Hematopoietic multipotent progenitor cell treated with erythropoietin and hydrocortisone succinate and interleukin-3 and kit ligand, for 8 days (in vitro differentiated cells): Measurements from ENCODE around the gene NR1I3.
A peak's percentile ranks its signal among the peaks of the same experiment; 100 is the strongest.

Experiments used
- DNase-seq: peaks from one replicate; pipeline ENCODE4 v3.0.0-alpha.2; 2015

NR1I3 gene

DNA sequence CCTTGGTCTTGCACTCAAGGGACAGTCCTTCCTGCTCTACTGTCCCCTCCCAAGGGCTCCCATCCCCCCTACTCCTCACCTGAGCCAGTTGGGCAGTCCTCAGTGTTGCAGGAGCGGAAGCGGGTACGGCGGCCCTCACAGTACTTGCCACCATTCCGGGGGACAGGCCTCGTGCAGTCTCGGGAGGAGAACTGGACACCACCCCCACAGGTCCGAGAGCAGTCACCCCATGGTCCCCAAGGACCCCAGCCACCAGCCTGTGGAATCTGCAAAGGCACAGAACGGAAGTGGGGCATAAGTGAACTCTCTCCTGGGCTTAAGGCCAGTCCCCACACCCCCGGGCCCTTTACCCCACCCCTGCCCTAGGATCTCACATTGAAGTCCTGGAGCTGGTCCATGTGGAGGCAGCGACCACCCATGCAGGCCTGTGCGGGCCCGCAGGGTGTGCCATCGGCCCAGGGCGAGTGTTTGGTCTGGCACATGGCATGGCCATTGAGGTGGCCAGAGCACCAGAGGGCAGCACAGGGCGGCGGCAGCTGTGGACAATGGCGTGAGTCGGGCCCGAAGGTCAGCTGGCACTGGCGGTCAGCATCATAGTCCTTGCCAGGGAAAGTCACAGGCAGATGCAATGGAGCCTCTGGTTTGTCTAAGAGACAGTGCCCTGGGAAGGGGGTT is 44.3 kb downstream of the NR1I3 start:
- no peak for DNase-seq

DNA sequence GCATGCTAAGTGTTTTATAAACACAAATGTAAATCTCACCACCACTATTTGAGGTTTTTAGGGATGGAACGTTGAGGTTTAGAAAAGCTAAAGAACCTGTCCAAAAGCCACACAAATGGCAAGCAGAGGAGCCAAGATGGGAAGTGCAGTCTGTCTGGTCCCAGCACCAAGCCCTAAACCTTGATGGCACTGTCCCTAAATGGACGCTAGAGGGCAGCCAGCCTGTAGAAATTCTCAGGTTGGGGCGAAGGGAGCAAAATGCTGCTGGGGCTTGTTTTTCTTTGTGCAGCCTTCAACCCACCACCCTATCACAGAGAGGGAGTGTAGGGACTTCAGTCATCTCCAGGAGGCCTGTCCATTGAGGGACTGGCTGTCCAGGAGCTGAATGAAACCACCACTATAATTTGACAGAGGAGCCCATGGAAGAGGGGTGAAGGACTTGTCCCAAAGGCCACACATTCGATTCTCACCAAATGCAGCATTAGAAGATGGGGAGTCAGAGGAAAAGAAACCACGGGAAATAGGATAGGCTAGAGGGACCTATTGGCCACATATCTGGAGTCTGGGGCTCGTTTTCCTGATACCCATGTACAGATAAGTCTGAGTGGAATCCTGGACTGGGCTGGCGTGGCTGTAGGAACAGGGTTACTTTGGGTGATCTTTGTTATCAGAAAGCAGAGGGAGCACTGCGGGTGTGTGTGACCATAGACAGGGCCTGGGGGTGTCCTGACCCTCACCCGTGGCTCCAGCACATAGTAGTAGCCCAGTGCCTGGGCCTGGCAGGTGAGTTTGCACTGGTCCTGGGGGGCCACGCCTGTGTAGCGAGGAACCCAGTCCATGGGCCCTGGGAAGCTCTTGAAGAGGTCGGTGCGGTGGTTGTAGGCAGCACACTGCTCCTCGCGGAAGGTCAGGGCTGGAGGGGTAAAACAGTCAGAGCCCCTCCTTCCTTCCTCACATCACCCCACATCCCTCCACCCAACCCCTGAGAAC is 45.2 kb downstream of the NR1I3 start:
- DNase-seq = peak; percentile 86

DNA sequence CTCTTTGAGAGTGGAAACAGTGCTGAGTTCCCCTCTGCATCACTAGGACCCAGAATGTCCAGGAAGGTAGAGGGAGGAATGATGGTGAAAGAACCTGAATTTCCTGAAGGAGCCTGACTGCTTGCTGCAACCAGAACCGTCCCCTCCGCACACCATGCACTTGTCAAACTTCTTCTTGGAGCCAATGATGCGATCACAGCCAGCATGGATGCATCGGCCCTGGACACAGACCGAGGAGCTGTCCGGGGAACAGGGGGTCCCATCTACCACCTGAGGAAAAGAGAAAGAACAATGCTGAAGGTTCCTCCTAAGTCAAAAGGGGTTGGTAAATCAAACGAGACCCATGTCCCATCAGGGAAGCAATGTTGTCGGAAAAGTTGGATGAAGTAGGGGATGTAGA is 46.0 kb downstream of the NR1I3 start:
- DNase-seq = no peak

DNA sequence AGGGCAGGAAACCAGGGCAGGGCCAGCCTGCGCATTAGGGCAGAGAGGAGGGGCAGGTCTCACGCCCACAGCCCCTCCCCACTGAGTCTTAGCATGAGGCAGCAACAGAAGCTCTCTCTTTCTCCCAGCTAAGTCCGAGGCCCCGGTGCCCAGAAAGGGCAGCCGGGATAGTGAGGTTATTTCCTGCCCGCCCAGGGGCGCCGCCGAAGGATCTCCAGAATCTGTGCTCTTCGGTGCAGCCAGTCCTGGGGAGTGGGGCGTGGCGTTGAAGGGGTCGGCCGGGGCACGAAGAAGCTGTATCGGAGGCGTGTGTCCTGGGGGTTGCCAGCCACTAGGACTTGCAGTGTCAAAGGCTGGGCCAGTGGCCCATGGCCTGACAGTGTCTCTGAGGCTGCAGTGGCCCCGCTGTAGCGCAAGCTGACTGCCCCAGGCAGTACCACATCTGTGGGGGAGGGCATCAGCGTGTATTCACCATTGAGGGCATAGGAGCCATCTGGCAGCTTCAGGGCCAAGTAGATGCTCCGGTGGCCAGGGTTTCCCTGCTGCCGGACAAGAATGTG is 47.0 kb downstream of the NR1I3 start:
- no peak for DNase-seq

DNA sequence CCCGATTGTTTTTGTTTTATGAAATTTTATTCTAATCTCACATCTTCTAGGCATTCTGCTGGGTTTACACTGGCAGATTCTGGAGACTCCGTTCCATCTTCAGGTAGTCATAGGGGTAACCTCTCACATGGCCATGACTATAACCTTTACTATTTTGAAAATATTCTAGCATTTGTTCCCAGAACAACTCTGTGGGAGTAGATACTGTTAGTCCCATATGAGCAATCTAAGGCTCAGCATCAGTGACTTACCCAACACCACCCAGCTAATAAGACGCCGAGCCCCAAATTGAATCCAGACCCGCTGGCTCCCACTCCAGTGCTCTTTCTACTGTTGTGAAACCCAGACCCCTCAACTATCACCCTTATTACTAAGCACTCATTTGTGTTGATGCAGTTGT is 49.0 kb downstream of the NR1I3 start:
- no peak for DNase-seq

DNA sequence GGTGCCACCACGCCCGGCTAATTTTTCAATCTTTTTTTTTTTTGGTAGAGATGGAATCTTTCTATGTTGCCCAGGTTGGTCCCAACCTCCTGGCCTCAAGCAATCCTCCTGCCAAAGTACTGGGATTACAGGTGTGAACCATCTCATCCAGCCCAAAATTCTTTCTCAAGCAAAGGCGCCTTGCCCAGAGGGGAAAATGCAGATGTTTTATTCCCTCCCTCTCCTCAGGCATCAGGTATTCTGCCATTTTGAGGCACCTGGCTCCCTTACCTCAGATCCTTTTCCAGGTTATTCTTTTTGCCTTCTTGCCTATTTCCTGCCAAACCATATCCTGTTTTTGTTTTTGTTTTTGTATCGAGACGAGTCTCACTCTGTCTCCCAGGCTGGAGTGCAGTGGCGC is 49.6 kb downstream of the NR1I3 start:
- no peak for DNase-seq

DNA sequence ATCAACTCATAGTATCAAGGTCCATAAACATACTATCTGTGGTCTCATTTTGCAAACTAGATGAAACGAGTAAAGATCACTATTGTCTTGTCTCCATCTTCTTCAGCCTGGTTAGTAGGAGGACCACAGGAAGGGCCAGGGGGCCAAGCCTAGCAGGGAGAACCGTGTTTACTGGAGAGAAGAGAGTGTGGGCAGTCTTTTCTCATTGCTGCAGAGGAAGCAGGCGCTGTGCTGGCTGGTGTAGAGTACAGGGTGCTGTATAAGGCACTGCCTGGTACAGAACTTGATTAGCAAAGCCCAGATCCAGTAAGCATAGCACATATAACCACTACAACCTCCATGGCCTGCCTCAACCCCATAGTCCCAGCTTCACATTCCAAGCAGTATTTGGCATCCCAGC is 50.7 kb downstream of the NR1I3 start:
- no peak for DNase-seq

DNA sequence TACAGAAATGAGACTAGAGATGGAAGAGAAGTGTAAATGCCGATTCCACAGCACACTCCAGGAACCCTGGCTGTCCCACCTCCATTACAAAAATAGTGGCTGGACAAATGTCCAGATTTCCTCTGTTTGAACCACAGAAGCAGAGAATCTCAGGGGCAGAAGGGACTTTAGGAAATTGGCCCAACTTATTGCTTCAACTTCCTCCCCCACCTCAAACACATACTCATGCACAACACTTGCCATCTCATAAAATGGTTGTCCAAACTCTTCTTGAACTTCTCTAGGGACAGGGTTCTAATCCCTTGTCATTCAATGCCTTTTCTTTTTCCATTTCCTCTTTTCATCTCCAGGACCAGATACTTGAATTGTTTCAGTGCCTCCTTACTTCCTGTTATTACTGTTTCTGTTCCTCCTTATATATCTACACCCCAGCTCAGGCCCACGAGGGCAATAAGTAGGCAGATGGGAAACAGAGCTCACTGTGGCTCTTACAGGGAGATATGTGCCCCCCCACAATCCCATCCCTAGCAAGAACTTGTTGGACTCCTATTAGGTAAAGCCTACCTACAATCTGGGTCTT is 52.2 kb downstream of the NR1I3 start:
- DNase-seq = no peak

DNA sequence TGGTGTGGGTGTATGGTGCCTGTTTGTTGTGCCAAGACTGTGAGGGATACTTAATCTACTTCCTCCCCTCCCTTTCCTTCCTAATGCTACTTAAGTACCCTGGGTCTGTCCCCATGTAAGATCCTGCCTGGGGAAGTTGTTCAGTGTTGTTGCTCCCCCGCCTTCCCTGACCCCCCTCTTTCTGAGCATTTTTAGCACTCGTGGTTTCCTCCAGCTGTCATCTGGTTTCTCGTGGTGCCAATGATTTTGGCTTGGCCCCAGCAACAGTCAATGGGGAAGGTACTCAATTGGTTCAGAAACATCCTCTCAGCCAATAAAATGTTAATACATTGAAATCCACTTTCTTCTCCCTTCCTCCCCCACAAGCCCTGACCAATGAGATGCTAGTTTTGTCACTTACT is 52.7 kb downstream of the NR1I3 start:
- peak; percentile 83 for DNase-seq

DNA sequence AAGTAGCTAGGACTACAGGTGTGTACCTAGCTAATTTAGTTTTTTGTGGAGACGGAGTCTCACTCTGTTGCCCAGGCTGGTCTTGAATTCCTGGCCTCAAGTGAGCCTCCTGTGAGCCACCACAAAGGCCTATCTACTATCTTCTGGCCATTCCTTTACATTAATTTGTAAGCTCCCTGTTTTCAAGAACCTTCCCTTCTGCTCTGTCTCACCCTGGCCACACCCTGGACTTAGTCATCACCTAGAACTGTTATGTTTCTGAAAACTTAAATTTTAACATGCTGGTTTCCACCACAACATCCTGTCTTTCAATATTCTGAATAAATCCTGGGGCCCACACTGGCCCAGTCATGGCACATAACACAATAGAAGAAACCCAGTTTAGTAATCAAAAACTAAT is 55.8 kb downstream of the NR1I3 start:
- peak; percentile 43 for DNase-seq

DNA sequence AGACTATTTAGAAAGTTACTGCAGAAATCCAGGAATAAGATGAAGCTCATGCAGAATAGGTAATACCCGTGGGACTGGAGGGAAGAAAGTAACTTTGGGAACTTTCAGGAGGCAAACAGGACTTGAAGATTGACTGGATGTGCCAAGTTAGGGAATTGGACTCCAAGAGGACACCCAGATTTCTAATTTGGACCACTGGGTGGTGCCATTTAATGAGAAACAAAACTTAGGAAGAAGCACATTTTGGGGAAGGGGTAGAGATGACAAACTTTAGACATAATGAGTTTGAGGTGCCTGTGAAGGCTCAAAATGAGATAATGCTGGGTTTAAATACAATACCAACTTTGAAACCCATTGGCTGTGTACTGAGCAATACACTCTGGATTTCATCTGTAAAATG is 57.4 kb downstream of the NR1I3 start:
- peak; percentile 45 for DNase-seq

DNA sequence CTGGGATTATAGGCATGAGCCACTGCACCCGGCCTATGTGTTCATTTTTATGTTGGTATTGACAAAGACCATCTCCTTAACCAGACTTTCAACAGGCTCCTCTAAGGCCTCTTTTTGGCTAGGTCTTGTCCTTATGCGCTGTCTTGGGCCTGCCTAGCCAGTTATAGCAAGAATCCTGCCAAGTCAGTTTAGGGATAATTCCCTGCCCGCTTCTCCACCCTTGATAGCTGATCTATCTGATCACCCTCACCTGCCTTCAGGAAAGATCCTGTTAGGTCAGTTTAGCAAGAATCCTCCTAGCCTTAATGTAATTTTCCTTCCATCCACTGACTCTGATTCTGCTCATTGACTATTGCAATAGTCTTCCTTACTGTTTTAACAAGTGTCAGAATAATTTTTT is 58.3 kb downstream of the NR1I3 start:
- DNase-seq = no peak
